Cardiac fibroblast (primary cell): ENCODE data around the gene RNF141.
A peak's percentile ranks its signal among the peaks of the same experiment; 100 is the strongest.

ENCODE experiments used
- DNase-seq, 2 donors: peaks; one replicate each; pipeline versions ENCODE4 v3.0.0 to v3.0.0-alpha.2; 2010; ENCODE audit warnings: low read depth in 2 of 2
- H3K4me3 ChIP-seq, 2 donors: replicated peaks in 1 of 2; 1 replicate in 1 of 2; 2 replicates in 1 of 2; pipeline ENCODE4 v1.5.1; 2011; ENCODE audit warnings: low read depth in 2 of 2, low read length in 2 of 2, mild to moderate bottlenecking in 2 of 2, moderate library complexity in 1 of 2
- CTCF ChIP-seq: IDR thresholded peaks from one replicate; pipeline ENCODE4 v1.5.1; 2011; ENCODE audit warnings: low read depth, mild to moderate bottlenecking, low read length, inconsistent platforms

RNF141 gene

GRCh38 chr11:10572533-10572932 lies 31.5 kb upstream of the RNF141 start:
- no peak overlapping the region for H3K4me3 ChIP-seq
- TF ChIP-seq CTCF: no peak
- DNase-seq: no peak

GRCh38 chr11:10568486-10568941 lies 27.5 kb upstream of the RNF141 start, which contains the start of gene LYVE1:
Gene LYVE1, minus strand, starts transcription at chr11:10568665. Its CDS starts 133 bp downstream, at chr11:10568532.
- DNase-seq: peak; percentile 61 to 68
- no peak within 1 kb of the TSS for H3K4me3 ChIP-seq
- no peak for TF ChIP-seq CTCF

GRCh38 chr11:10567446-10567845 lies 26.5 kb upstream of the RNF141 start:
- TF ChIP-seq CTCF: no peak

GRCh38 chr11:10566257-10566957 lies 25.4 kb upstream of the RNF141 start:
- TF ChIP-seq CTCF: no peak
- no peak for DNase-seq
- H3K4me3 ChIP-seq: no peak overlapping the region

More at GRCh38 chr11:10567446-10567845, 26.5 kb upstream of the RNF141 start:
- no peak overlapping the region for H3K4me3 ChIP-seq
- no peak for DNase-seq

- no peak overlapping the region for H3K4me3 ChIP-seq
- DNase-seq: no peak
- TF ChIP-seq CTCF: no peak
Observed at GRCh38 chr11:10565493-10565892, 24.5 kb upstream of the RNF141 start.

- no peak overlapping the region for H3K4me3 ChIP-seq
- peak; percentile 49 for TF ChIP-seq CTCF
- peak; percentile 46 to 60 for DNase-seq
Observed at GRCh38 chr11:10564696-10565318, 23.8 kb upstream of the RNF141 start.

- TF ChIP-seq CTCF: no peak
- no peak overlapping the region for H3K4me3 ChIP-seq
- DNase-seq: no peak
Observed at GRCh38 chr11:10564030-10564429, 23.0 kb upstream of the RNF141 start.
